ENCODE measurements around the gene IKZF2.

GRCh38 chr2:213125646-213126347 is 25.6 kb downstream of the IKZF2 start:
- TF ChIP-seq CTCF (IDR thresholded peaks at IDR 0.05) (no peak), POLR2A (IDR thresholded peaks at IDR 0.05) (no peak)

Data from heart left ventricle (tissue), 13 donors.